GM19455 (cell line): Measurements from ENCODE around the gene ANKRD49.
"Not testable (repeated sequence)": the region's sequence is repeated elsewhere in the genome, so short reads cannot be mapped to it uniquely, and the experiment has no call there.

Source experiments
- ATAC-seq: cut with Tn5 transposase; IDR thresholded peaks from one replicate; pipeline ENCODE4 v1.9.1; 2021; ENCODE audit not compliant: unreplicated experiment

ANKRD49 gene

GRCh38 chr11:94506513-94506912 is 12.7 kb downstream of the ANKRD49 start:
- ATAC-seq: not testable (repeated sequence)

DNA sequence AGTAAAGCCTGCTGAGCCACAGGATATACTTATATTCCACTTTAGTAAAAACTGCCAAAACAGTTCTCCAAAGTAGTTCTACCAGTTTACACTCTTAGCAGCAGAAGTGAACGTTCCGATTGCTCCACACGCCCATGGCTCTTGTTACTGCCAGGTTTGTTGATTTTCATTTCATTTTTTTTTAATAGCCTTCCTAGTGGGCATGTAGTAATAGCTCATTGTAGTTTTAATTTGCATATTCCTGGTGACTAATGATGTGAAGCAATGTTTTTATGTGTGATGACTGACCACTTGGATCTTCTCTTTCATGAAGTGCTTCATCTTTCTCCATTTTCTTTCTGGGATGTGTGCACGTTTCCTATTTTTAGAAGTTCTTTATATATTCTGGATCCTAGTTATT is 13.7 kb downstream of the ANKRD49 start:
- no peak for ATAC-seq

DNA sequence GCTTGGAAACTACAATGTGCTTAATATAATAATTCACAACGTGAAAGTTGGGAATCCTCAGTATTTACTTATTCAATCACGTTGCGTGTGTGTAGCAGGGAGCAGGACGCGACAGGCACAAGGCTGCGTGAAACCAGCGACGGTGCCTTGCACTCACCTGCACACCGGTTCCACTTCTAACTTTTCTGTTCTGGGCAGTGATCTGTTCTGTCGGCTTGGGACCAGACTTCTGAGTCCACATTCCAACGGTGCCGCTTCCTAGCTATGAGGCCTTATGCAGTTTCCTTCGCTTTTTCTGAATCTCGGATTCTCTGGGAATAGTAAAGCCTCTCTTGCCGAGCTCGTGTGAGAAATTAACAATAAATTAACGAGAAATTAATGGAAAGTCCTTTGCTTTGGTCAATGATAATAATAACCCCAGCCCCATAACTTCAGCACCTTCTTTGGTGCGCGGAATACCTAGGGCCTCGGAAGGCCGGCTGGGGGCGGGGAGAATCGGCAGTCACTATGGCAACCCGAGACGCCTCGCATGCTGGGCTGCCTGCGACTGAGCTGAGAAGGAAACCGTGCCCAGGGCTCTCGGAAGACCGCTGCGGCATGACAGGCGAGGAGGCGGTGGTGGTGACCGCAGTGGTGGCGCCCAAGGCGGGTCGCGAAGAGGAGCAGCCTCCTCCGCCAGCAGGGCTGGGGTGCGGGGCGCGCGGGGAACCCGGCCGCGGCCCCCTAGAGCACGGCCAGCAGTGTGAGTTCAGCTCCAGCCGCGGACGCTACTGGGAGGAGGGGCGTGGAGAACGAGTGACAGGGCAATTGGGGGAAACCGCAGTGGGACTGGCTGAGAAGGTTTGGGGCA is 18.4 kb downstream of the ANKRD49 start, which contains the start of gene C11orf97:
Gene C11orf97, plus strand, starts transcription at position 530 of the 850 bp plus-strand sequence. Its CDS starts 68 bp downstream, at position 598.
- ATAC-seq: no peak

GRCh38 chr11:94513091-94513490 is 19.3 kb downstream of the ANKRD49 start:
- no peak for ATAC-seq

DNA sequence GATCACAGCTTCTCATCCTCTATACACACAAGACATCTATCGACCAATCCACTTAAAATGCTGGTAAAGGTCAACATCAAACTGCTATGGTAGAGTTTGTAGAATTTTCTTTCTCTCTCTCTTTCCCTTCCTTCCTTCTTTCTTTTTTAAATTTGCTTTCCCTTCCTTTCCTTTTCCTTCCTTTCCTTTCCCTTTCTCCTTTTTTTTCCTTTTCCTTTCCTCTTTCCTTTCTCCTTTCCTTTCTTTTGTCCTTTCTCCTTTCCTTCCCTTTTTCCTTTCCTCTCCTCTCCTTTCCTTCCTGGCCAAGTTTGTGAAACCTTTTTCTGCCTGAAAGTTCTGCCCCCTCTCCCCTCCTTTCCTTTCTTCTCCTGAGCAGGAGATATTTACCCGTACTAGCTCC is 21.6 kb downstream of the ANKRD49 start:
- no peak for ATAC-seq

DNA sequence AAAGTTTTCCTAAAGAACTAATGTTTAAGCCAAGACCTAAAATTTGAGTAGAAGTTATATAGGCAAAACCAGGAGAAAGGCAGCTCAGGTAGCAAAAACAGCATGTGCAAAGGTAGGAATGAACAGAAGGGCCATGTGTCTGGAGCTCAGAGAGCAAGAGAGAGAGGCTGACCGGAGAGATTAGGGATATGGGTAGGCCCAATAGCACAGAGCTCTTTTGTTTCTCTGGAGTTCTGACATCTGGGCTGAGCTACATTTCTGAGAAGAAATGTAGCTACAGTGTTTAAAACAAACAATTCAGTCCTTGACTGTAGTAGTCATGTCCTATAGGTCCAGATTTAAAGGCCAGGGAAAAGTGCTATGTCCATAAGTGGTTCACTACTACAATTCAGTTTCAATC is 22.9 kb downstream of the ANKRD49 start:
- no peak for ATAC-seq

DNA sequence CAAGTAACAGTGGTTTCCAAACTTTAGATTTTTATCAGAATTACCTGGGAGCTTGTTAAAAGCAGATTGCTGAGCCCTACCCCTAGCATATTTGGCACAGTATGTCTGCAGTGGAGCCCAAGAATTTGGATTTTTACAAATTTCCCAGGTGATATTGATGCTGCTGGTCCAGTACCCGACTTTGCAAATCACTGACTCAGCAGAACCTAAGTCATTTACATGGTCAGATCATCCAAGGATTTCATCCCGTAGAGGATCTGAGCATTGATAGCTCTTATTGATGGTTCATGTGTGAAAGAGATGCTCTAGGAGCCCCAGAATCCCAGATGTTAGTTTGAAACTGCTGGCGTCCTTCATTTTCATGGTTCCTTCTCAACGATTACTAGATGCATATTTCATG is 24.5 kb downstream of the ANKRD49 start:
- no peak for ATAC-seq

- no peak for ATAC-seq
Measured at GRCh38 chr11:94519478-94520084, 25.8 kb downstream of the ANKRD49 start.

GRCh38 chr11:94521684-94522083 is 27.9 kb downstream of the ANKRD49 start:
- no peak for ATAC-seq

GRCh38 chr11:94524341-94524740 is 30.6 kb downstream of the ANKRD49 start:
- no peak for ATAC-seq

- no peak for ATAC-seq
Measured at GRCh38 chr11:94525546-94526324, 32.0 kb downstream of the ANKRD49 start.

DNA sequence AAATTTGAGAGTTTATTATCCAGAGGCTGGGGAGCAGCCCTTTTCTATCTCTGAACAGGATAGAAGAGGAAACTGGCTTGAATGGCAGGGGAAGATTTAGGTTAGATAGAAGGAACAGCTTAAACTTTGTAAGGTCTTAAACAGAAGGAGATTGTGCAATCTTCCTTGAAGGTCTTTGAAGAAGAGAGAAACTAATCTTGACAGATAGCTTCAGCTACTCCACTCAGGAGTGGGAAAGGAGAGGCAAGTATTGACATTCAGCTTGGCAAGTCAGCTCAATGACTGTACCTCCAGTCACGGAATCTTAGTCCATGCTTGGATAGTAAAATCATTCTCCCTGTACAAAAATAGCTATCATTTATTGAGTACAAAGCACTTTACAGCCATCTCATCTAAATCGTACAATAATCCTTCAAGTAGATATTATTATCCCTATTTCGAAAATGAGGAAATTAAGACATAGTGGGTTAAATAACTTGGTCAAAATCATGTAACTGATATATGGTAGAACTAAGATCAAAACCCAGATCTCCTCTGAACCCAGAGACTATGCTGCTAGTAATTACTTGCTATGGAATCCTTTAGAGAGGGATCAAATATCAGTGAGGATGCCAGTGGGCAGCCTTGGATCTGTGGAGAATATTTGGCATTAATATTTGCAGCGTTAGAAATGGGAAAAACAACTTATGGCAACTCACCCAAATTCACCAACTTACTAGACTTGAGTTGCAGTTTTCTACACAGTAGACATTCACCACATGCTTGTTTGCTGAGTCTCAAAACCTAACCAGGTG is 33.1 kb downstream of the ANKRD49 start:
- ATAC-seq: no peak

DNA sequence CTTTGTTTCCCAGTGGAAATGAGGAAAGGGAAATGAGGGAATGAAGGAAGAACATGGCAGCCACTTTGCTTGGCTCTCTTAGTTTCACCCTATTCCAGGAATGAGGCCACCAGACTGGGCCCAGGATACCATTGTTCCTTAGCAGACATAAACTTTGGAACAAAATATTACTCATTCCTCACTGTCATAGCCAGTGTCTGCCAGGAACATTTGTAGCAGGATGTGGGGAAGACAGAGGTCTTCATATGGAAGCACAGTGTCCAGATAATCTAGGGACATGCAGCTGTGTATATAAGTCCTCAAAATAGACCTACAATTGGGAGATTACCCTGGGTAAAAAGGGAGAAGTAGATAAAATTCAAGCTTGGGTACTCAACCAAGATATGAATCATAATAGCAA is 34.8 kb downstream of the ANKRD49 start:
- ATAC-seq: no peak

- no peak for ATAC-seq
Measured at GRCh38 chr11:94532211-94532610, 38.4 kb downstream of the ANKRD49 start.

DNA sequence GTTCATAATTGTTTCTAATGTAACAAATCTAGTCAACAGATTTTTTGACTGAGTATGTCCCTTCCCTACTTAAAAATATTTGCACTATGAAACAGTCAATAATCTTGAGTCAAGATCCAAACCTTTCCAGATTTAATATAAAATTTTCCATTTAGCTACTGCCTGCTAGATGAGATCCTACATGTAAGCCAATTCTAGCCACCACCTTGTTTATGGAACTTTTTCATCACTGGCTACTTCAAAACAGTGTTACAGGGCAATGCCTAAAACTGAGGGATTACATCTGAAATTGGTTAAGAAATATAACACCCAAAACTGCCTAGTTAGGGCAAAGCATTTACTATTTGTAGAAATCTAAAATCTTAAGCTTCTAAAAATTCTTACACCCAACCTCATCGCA is 39.4 kb downstream of the ANKRD49 start:
- ATAC-seq: no peak

- ATAC-seq: no peak
Measured at GRCh38 chr11:94533696-94534630, 40.2 kb downstream of the ANKRD49 start.

DNA sequence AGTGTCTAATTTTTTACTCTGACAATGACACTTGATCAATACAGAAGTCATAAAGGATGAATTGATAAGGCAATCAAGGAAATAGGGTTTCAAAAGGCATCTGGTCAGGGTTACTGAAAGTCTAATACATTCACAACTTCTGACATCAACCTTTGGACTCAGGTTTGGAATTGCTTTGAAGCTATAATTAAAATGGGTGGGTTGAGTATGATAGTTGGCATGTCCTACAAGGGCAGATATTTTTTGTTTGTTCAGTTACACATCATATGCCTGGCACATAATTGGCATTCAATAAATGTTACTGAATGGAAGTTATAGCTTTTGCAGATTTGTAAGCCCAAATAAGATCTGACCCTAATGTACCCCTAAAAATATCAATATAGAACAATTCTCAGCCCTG is 42.6 kb downstream of the ANKRD49 start:
- ATAC-seq: no peak

GRCh38 chr11:94537031-94537600 is 43.3 kb downstream of the ANKRD49 start:
- no peak for ATAC-seq

- ATAC-seq: no peak
Measured at GRCh38 chr11:94539420-94539819, 45.6 kb downstream of the ANKRD49 start.
